ENCODE data around the gene DDX5.

The DDX5 gene

GRCh38 chr17:64459284-64459747 lies 46.8 kb downstream of the DDX5 start:
- peak; percentile 23 for DNase-seq (ENCODE audit: low read depth)
- in situ Hi-C loops (cut with HindIII; ENCODE audit: low sequenced_read_pairs) = no loop called here
- no peak overlapping the region for H3K4me3 ChIP-seq (ENCODE audit: low read depth, low read length)
- TF ChIP-seq CTCF (IDR thresholded peaks at IDR 0.05; ENCODE audit: low read depth, low read length, missing control alignments) = no peak

GRCh38 chr17:64458756-64459155 lies 47.3 kb downstream of the DDX5 start:
- in situ Hi-C loops (cut with HindIII; ENCODE audit: low sequenced_read_pairs) = no loop called here
- no peak for DNase-seq (ENCODE audit: low read depth)
- no peak for TF ChIP-seq CTCF (IDR thresholded peaks at IDR 0.05; ENCODE audit: low read depth, low read length, missing control alignments)
- H3K4me3 ChIP-seq (ENCODE audit: low read depth, low read length) = no peak overlapping the region

DNA sequence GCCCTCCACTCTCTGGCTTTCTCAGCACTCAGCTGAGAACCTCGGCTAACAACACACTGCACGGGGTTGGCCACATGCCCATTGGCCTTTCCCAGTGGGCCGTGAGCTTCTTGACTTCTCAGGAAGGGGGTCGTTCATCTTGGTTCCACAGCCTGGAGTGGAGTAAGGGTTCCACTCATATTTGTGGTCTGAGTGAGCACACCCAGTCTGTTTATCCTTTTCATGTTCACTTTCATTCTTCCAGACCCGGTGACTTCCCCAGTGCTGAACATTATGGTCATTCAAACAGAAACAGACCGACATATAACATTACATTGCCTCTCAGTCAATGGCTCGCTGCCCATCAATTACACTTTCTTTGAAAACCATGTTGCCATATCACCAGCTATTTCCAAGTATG lies 48.9 kb downstream of the DDX5 start:
- DNase-seq (ENCODE audit: low read depth) = peak; percentile 80

DNA sequence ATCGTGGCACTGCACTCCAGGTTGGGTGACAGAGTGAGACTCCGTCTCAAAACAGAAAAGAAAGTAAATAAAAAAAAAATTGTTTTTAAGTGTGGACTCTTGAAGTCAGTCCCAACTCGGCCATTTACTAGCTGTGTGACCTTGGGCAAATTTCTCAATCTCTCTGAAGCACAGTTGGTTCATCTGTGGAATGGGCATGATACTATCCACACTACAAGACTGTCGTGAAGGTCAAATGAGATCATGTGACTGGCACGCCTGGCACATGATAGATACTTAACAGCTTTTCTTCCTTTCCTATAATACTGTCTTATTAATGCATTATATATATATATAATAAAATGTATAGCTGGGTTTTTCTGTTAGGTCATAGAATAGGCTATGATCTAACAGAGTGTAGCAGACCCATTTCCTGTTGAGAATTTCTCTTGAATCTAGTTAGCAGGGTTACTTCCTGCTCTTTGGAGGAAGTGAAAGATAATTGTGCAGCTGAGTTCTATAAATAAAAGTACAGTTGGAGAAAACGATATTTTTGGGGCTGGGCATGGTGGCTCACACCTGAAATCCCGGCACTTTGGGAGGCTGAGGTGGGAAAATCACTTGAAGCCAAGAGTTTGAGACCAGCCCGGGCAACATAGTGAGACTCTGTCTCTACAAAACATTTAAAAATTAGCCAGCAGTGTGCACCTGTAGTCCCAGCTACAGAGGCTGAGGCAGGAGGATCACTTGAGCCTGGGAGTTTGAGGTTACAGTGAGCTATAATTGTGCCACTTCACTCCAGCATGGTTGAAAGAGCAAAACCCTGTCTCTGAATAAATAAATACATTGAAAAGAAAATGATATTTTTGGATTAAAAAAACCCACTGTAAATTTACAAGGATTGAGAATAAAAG lies 49.9 kb downstream of the DDX5 start:
- no peak for DNase-seq (ENCODE audit: low read depth)
- H3K4me3 ChIP-seq (ENCODE audit: low read depth, low read length) = no peak overlapping the region
- in situ Hi-C loops (cut with HindIII; ENCODE audit: low sequenced_read_pairs) = no loop called here
- TF ChIP-seq CTCF (IDR thresholded peaks at IDR 0.05; ENCODE audit: low read depth, low read length, missing control alignments) = no peak

More for the DNA sequence above, 48.9 kb downstream of the DDX5 start:
- no peak for TF ChIP-seq CTCF (IDR thresholded peaks at IDR 0.05; ENCODE audit: low read depth, low read length, missing control alignments)
- in situ Hi-C loops (cut with HindIII; ENCODE audit: low sequenced_read_pairs) = no loop called here
- H3K4me3 ChIP-seq (ENCODE audit: low read depth, low read length) = no peak overlapping the region

- no peak for TF ChIP-seq CTCF (IDR thresholded peaks at IDR 0.05; ENCODE audit: low read depth, low read length, missing control alignments)
- no peak for DNase-seq (ENCODE audit: low read depth)
- H3K4me3 ChIP-seq (ENCODE audit: low read depth, low read length) = no peak overlapping the region
- in situ Hi-C loops (cut with HindIII; ENCODE audit: low sequenced_read_pairs) = no loop called here
Measured at GRCh38 chr17:64449545-64449944, 56.5 kb downstream of the DDX5 start.

DNA sequence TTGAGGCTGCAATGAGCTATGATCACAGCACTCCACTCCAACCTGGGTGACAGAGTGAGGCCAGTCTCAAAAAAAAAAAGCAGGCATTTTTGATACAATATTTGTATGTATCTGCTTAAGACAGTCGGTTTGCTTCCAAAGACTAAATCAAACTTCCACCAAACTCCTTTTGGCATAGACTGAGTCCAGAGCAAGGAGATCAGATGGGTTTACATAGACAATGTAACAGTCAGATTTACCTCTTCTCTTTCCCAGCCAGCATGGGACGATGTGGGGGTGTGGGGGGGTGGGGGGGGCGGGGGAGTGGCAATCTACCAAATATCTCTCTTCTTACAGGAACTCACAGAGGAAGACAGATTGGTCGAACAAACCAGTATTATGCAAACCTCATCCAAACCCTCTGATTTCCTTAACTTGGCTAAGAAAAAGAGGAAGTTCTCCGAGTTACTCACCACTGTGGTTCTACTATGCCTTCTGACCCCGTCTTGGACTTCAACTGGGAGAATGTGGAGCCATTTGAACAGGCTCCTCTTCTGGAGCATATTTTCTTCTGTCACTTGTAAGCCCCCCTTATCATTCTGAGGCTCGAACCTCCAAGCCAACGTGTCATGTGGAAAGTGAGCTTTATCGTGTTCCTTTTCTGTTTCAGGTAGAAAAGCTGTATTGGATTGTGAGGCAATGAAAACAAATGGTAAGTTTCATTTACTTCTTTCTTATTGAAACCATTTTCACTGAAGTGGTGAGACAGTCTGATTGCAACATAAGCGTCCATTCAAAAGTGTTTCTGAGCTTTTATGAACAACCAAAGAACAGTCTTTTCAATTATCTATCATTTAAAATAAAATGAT lies 57.2 kb downstream of the DDX5 start, which contains the start of gene MILR1:
Gene MILR1, plus strand, starts transcription at position 451 of the 848 bp plus-strand sequence. Its CDS starts 54 bp downstream, at position 505.
- no peak for TF ChIP-seq CTCF (IDR thresholded peaks at IDR 0.05; ENCODE audit: low read depth, low read length, missing control alignments)
- peak; percentile 88 for DNase-seq (ENCODE audit: low read depth)
- no peak within 1 kb of the TSS for H3K4me3 ChIP-seq (ENCODE audit: low read depth, low read length)
- in situ Hi-C loops (cut with HindIII; ENCODE audit: low sequenced_read_pairs) = no loop called here

Measured in astrocyte of the cerebellum (primary cell).